AG04450 (cell line): ENCODE measurements around the gene SETD7. TPM values are rescaled to one million over a fixed set of nuclear protein-coding genes. Genes with fewer than 3 reads are reported as not detected.

Experiments
- CTCF ChIA-PET: fragments of 300-600, 350-600 bp; formaldehyde crosslinking; extraction: SDS; loops from one replicate; lab custom pipeline; 2022; ENCODE audit warnings: antibody characterized with exemption, inconsistent platforms; lab: Charles Lee
- POLR2A ChIA-PET: fragments of 350-600 bp; formaldehyde crosslinking; extraction: SDS; loops from one replicate; lab custom pipeline; 2021; ENCODE audit warnings: antibody characterized with exemption, inconsistent platforms; lab: Yijun Ruan, JAX
- DNase-seq: peaks from one replicate; pipeline ENCODE4 v3.0.0-alpha.2; 2011; ENCODE audit warnings: low read depth, low spot score
- H3K27ac ChIP-seq: one replicate; pipeline ENCODE4 v1.5.1; 2012; ENCODE audit warnings: low read depth, low read length, control low read depth
- H3K27me3 ChIP-seq: one replicate; pipeline ENCODE4 v1.6.0; 2012; ENCODE audit warnings: low read length; ENCODE audit not compliant: control insufficient read depth, insufficient read depth
- H3K4me3 ChIP-seq: 2 replicates; pipeline ENCODE4 v1.5.1; 2011; ENCODE audit warnings: mild to moderate bottlenecking, low read depth, low read length, control low read depth
- H3K9me3 ChIP-seq: 2 replicates; pipeline ENCODE4 v1.5.1; 2012; ENCODE audit warnings: low read length; ENCODE audit not compliant: control insufficient read depth, insufficient read depth
- polyA plus RNA-seq: library from polyadenylated mRNA; depleted of rRNA; stranded (reverse); fragments of >200 nt; gene quantifications from 2 replicates; pipeline ENCODE4 v1.2.3, GENCODE V29; 2011
- TF ChIP-seq, protein P1 (sequence below): IDR thresholded peaks from 2 replicates; pipeline ENCODE4 v1.5.1; 2011; ENCODE audit warnings: low read depth, low read length, control low read depth, inconsistent platforms

SETD7 gene
- polyA plus RNA-seq, 1 experiment = 21.5 TPM

DNA sequence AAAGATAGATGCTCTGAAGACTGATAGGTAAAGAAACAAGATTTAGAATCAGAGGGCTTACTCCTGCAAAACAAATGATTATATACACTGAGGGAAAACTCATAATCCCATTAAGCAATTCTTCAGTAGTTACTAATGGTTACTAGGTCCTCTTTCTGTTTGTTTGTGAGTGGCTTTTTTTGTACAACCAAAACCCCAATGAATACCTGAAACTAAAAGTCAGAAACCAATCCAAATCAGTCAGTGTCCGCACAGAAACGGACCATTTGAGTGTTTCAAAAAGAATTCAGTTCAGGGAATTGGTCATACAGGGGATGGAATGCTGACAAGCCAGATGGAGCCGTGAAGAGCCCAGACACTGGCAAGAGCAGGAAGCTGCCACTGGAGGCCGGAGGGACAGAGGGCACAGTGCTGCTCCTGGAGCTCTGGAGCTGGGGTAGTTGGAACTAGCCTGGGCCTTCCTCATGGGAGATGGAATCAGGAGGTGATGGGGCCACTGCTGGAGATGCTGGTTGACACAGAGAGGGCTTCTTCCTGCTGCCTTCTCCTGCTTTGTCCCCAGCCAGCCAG is 31.9 kb downstream of the SETD7 start:
- TF ChIP-seq, protein P1, sequence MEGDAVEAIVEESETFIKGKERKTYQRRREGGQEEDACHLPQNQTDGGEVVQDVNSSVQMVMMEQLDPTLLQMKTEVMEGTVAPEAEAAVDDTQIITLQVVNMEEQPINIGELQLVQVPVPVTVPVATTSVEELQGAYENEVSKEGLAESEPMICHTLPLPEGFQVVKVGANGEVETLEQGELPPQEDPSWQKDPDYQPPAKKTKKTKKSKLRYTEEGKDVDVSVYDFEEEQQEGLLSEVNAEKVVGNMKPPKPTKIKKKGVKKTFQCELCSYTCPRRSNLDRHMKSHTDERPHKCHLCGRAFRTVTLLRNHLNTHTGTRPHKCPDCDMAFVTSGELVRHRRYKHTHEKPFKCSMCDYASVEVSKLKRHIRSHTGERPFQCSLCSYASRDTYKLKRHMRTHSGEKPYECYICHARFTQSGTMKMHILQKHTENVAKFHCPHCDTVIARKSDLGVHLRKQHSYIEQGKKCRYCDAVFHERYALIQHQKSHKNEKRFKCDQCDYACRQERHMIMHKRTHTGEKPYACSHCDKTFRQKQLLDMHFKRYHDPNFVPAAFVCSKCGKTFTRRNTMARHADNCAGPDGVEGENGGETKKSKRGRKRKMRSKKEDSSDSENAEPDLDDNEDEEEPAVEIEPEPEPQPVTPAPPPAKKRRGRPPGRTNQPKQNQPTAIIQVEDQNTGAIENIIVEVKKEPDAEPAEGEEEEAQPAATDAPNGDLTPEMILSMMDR = no peak
- Histone ChIP-seq H3K4me3 (no peak overlapping the region), H3K27ac (no peak overlapping the region), H3K27me3 (no peaks in the 10 kb centered on the region), H3K9me3 (no peaks in the 10 kb centered on the region)
- ChIA-PET CTCF (no interaction called here), POLR2A (no interaction called here)
- DNase-seq = no peak

DNA sequence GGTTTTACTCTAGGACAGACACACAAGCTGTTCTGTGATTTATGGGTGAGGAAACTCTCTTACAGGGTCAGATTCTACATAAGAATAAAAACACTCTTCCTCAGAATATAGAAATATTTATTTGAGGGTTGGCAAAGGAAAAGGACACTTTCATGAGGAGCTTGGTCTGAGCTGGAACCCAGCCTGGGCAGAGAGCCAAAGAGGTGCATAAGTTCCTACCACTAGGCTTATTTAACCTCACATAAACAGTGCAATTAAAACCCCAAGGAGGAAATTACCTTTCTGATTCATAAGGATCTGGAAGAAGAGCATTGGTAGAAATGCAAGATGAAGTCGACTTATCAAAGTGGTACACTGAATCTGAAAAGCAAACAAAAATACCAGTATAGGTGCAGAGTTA is 32.9 kb downstream of the SETD7 start:
- CTCF ChIA-PET = interaction anchor here (0.7 kb wide), 1 partner anchor 99 kb away, joined by 8 read pairs; no protein-coding TSS in a partner anchor
- POLR2A ChIA-PET = interaction anchor here (0.6 kb wide), 1 partner anchor 73 kb away, joined by 3 read pairs; no protein-coding TSS in a partner anchor
- TF ChIP-seq, protein P1 = no peak
- Histone ChIP-seq H3K9me3 (no peaks in the 10 kb centered on the region), H3K4me3 (no peak overlapping the region), H3K27ac (no peak overlapping the region), H3K27me3 (no peaks in the 10 kb centered on the region)
- DNase-seq = no peak

DNA sequence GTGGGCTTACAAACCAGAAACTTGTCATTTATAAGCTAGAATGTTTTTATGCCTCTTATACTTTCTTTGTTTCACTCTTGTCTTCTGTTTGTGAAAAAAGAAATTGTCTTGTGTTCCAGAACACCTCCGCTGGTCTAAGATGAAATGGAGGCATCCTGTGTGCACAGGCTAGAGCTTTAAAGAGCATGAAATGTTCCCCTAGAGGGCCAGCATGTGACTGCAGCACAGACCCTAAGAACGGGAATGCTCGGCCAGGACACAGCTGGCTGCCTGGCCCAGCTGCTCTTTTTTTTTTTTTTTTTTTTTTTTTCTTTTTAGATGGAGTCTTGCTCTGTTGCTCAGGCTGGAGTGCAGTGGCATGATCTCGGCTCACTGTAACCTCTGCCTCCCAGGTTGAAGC is 33.6 kb downstream of the SETD7 start:
- H3K27ac ChIP-seq = no peak overlapping the region
- H3K27me3 ChIP-seq = no peaks in the 10 kb centered on the region
- POLR2A ChIA-PET = interaction anchor here (0.6 kb wide), 1 partner anchor 74 kb away, joined by 3 read pairs; no protein-coding TSS in a partner anchor
- CTCF ChIA-PET = interaction anchor here (0.6 to 0.7 kb wide), 4 partner anchors 25 to 395 kb away, joined by 3 to 8 read pairs (median 5); no protein-coding TSS in a partner anchor
- DNase-seq = no peak
- no peak overlapping the region for H3K4me3 ChIP-seq
- TF ChIP-seq, protein P1 = no peak
- H3K9me3 ChIP-seq = no peaks in the 10 kb centered on the region

DNA sequence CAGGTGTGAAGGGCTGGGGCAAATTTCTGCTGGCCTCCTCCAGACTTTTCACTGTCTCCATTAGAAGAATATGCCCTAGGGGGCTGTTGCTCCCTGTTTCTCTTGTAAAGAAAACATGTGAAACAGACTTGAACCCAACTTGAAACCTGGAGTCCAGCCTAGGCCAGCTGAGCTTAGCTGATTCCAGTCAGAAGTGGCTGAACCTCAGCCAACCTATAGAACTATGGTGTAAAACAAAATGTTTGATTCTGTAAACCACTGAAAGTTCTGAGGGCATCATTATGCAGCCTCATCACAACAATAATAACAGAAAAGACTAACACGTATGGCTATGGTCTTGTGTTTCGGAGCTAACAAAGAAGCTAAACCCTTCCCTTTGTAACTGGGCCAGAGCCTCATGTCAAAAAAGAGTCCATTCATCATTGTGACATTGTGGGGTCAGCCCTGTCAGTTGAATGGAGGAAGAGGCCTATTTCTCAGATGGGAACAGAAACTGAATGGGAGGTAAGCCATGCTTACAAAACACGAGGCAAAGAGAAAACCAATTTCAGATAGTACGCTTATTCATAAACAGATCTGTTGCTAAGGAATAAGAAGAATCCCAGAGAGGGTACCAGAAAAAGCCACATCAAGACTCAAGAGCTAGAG is 34.1 kb downstream of the SETD7 start:
- Histone ChIP-seq H3K9me3 (no peaks in the 10 kb centered on the region), H3K27me3 (no peaks in the 10 kb centered on the region), H3K27ac (no peak overlapping the region), H3K4me3 (no peak overlapping the region)
- CTCF ChIA-PET = interaction anchor here (0.6 to 0.7 kb wide), 3 partner anchors 24 to 394 kb away, joined by 3 to 7 read pairs (median 3); no protein-coding TSS in a partner anchor
- TF ChIP-seq, protein P1 = no peak
- no peak for DNase-seq
- POLR2A ChIA-PET = no interaction called here

DNA sequence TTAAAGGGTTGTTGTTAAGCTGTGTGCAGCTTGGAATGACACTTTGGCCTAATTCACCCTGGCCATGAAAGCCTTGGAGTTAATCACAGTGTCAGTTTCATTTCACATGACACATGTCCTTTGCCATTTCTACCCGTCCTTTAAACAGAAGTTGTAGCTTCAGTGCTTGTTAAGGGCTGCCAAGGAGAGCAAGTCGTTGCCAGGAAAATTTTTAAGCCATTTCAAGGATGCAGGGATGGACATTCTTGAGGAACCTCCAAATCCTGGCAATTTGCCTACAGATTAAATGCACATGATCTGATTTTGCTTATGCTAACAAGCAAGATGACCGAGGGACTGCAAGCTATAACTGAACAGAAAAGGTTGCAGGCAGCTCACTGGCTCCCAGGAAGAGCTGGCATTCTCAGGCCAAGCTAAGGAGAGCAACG is 40.5 kb downstream of the SETD7 start:
- no peak overlapping the region for H3K27ac ChIP-seq

More for the DNA sequence above, 40.5 kb downstream of the SETD7 start:
- no peak for DNase-seq
- ChIA-PET CTCF (no interaction called here), POLR2A (no interaction called here)
- Histone ChIP-seq H3K4me3 (no peak overlapping the region), H3K27me3 (no peaks in the 10 kb centered on the region), H3K9me3 (no peaks in the 10 kb centered on the region)
- TF ChIP-seq, protein P1 = no peak
